ENCODE results near the gene THEMIS.
"Not testable (repeated sequence)": the region's sequence is repeated elsewhere in the genome, so short reads cannot be mapped to it uniquely, and the experiment has no call there.

Gene THEMIS

GRCh38 chr6:127791779-127792528 lies 108.9 kb downstream of the THEMIS start:
- DNase-seq (ENCODE audit: insufficient read length, low spot score) (no peak), FAIRE-seq (no peak)
- TF ChIP-seq CTCF (IDR thresholded peaks at IDR 0.05; ENCODE audit: insufficient read depth, missing control alignments) = no peak

GRCh38 chr6:127790571-127790970 lies 110.3 kb downstream of the THEMIS start:
- TF ChIP-seq CTCF (IDR thresholded peaks at IDR 0.05; ENCODE audit: insufficient read depth, missing control alignments) = no peak
- DNase-seq (ENCODE audit: insufficient read length, low spot score) = no peak
- FAIRE-seq = no peak

GRCh38 chr6:127786109-127786508 lies 114.7 kb downstream of the THEMIS start:
- no peak for TF ChIP-seq CTCF (IDR thresholded peaks at IDR 0.05; ENCODE audit: insufficient read depth, missing control alignments)
- no peak for DNase-seq (ENCODE audit: insufficient read length, low spot score)
- FAIRE-seq = no peak

- no peak for TF ChIP-seq CTCF (IDR thresholded peaks at IDR 0.05; ENCODE audit: insufficient read depth, missing control alignments)
- no peak for DNase-seq (ENCODE audit: insufficient read length, low spot score)
- no peak for FAIRE-seq
Measured at GRCh38 chr6:127784468-127784867, 116.4 kb downstream of the THEMIS start.

- not testable (repeated sequence) for FAIRE-seq; DNase-seq (ENCODE audit: insufficient read length, low spot score)
Measured at GRCh38 chr6:127781636-127782272, 119.1 kb downstream of the THEMIS start.

GRCh38 chr6:127776320-127776719 lies 124.5 kb downstream of the THEMIS start:
- FAIRE-seq = no peak
- no peak for TF ChIP-seq CTCF (IDR thresholded peaks at IDR 0.05; ENCODE audit: insufficient read depth, missing control alignments)
- no peak for DNase-seq (ENCODE audit: insufficient read length, low spot score)

- FAIRE-seq (no peak), DNase-seq (ENCODE audit: insufficient read length, low spot score) (no peak)
- TF ChIP-seq CTCF (IDR thresholded peaks at IDR 0.05; ENCODE audit: insufficient read depth, missing control alignments) = no peak
Measured at GRCh38 chr6:127775371-127775770, 125.5 kb downstream of the THEMIS start.
